SK-N-MC (cell line): ENCODE data around the gene NT5C3A.
"Not testable (repeated sequence)": the region's sequence is repeated elsewhere in the genome, so short reads cannot be mapped to it uniquely, and the experiment has no call there.

ENCODE experiments used
- DNase-seq: peaks from one replicate; pipeline ENCODE4 v3.0.0-alpha.2; 2011; ENCODE audit warnings: low read depth, low spot score
- H3K27ac ChIP-seq: fragments of 200-600 bp; sonication (generic); 2 replicates; pipeline ENCODE4 v1.5.1; 2016; ENCODE audit warnings: mixed run types
- H3K36me3 ChIP-seq: fragments of 200-600 bp; sonication (generic); 2 replicates; pipeline ENCODE4 v1.6.1; 2017; ENCODE audit warnings: antibody characterized with exemption, low read length, mixed read lengths; ENCODE audit not compliant: insufficient read depth
- H3K4me3 ChIP-seq: fragments of 200-600 bp; sonication (generic); 2 replicates; pipeline ENCODE4 v1.5.1; 2016
- H3K9ac ChIP-seq: fragments of 200-600 bp; sonication (generic); 2 replicates; pipeline ENCODE4 v1.8.0; 2017; ENCODE audit warnings: mixed run types, mixed read lengths; ENCODE audit not compliant: insufficient read length
- H3K9me3 ChIP-seq: fragments of 200-600 bp; sonication (generic); 2 replicates; pipeline ENCODE4 v1.6.1; 2017; ENCODE audit warnings: low read depth, mild to moderate bottlenecking, antibody characterized with exemption, low read length, moderate library complexity, mixed read lengths

NT5C3A gene

DNA sequence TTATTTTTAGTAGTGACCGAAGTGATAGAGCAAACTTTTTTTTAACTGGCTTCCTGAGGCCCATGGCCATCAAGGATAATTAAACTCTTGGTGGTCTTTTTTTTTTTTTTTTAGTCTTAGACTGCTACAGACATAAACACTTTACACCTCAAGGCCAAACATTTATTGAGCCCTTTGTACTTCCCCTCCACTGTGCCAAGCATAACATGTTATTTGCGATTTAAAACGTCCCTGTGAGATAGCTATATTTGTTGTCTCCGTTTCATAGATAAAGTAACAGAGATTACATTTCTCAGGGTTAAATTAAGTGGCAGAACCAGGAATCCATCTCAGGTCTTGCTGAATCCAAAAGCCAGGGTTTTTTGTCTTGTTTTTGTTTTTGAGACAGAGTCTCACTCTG is 63.2 kb downstream of the NT5C3A start:
- not testable (repeated sequence) for DNase-seq, H3K4me3 ChIP-seq

DNA sequence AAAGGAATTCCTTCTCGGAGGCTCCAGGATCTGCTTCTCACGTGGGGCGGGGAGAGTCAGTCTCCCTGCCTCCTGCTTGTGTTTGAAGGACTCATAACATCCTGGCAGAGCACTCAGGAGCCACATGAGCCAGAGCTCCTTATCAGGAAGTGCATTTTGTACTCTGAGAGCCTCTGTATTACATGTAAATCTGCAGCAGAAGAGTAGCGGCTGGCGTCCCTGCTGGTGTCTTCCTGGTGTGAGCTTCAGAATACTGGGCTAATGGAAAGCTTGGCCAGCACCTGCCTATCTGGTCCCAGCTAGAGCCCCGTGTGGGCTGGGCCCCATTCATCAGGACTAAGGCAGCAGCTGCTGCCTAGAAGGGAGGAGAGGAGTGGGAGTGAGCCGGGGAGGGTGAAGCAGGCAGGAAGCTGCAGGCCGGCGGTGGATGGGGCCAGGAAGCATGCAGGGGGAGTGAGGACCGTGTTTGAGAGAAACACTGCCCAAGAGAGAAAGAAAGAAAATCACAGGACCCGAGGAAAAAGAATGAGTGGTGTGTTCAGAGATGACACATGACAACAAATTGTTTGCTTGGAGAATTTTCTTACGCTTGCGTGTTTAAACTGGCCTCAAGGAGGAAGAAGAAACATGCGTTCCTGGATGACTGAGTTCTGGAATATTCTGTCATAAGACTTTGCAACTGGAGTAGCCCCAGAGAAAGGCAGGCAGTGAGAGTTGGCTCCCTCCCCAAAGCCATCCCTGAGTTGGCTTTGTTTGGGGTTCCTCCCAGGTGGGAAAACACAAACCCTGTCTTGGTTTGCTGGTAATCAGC is 64.0 kb downstream of the NT5C3A start:
- not testable (repeated sequence) for H3K9me3 ChIP-seq, H3K36me3 ChIP-seq, H3K4me3 ChIP-seq, H3K9ac ChIP-seq, DNase-seq
- H3K27ac ChIP-seq, result peak overlapping the region; percentile 68

More for the DNA sequence above, 63.2 kb downstream of the NT5C3A start:
- not testable (repeated sequence) for H3K36me3 ChIP-seq, H3K27ac ChIP-seq, H3K9ac ChIP-seq, H3K9me3 ChIP-seq

DNA sequence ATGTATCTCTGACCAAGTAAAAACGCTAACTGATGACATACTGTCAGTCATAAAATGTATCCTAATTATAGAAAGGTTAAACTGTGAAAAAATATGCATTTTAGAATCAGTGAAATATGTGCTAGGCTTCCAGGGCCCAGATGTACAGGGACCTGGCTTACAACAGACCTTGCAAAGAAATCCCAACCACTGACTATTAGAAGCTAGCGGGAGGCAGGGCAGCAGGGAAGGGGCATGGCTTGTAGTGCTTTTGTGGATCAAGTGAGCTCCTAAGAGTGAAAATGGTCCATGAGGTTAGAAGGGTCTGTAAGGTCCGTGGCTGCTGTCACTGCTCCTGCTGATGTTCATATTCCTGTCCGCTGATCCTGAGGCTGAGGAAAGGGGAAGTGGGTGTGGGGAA is 64.6 kb downstream of the NT5C3A start:
- H3K27ac ChIP-seq, result peak overlapping the region; percentile 48
- not testable (repeated sequence) for DNase-seq, H3K9ac ChIP-seq, H3K4me3 ChIP-seq, H3K36me3 ChIP-seq, H3K9me3 ChIP-seq

DNA sequence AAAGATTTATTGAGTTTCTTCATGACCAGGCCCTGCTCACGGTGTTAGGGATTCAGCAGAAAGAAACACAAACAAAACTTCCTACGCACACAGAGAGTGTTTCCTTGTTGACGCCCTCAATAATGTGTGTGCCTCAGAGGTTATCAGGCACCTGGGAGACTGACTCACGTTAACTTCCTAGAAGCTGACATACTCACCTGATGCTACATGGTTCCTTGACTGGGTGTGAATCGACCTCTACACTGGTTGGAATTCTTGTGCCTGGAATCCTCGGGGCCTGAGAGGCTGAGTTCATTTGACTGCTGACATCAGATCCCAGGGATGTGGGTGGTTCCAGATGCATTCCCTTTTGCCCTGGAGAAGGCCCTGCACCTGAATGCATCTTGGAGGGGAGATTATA is 69.8 kb downstream of the NT5C3A start:
- not testable (repeated sequence) for H3K9me3 ChIP-seq, H3K27ac ChIP-seq, DNase-seq, H3K9ac ChIP-seq, H3K36me3 ChIP-seq, H3K4me3 ChIP-seq

DNA sequence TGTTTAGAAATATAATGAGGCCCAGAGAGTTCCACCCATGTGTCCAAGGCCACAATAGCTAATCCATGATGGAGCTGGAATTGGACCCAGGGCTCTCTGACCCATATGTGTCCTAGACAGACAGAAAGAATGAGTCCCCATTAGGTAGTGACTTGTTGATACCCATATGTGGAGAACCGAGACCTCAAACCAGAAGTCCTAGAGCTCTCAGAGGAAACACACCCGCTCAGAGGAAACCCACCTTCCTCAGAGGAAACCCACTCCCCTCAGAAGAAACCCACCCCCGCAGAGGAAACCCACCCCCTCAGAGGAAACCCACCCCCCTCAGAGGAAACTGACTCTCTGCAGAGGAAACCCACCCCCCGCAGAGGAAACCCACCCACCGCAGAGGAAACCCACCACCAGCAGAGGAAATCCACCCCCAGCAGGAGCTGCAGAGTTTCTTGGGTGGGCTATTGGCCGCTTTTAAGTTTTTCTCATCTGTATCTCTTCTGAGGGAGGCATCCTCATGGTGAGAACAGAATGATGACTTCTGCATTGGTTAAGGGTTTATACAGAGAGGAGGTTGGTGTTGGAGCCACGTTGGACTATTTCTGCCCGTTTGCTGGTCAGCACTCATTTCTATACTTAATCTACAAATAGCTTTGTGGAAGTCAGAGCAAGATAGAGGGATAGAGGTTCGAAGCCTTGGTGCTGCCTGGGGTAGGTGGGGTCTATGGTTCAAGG is 70.4 kb downstream of the NT5C3A start:
- H3K36me3 ChIP-seq, H3K27ac ChIP-seq, H3K4me3 ChIP-seq, DNase-seq, H3K9ac ChIP-seq, H3K9me3 ChIP-seq: not testable (repeated sequence)

DNA sequence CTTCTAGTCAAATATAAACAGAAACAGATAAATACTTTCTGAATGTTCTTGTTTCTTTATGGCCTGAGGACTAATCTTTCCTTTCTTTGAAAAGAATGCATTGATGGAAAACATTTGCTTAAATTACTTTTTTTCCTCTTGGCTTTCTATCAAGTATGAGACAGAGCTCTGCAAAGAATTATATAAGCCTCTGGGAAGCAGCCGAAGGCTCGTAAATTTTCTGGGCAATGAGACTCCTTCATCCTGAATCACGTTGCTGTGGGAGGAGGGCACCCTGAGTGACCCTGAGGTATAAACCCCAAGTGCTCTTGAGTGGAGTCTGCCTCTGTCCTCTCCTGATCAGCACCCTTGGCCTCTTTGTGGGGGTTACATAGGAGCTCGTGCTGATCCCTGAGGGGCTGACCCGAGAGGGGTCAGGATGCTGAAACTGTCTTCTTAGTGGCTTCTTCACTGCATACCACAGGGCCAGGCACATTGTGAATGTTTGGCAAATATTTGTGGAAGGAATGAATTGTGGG is 71.4 kb downstream of the NT5C3A start:
- not testable (repeated sequence) for DNase-seq, H3K36me3 ChIP-seq, H3K9ac ChIP-seq, H3K9me3 ChIP-seq
- 0 out of 2 replicates have a peak overlapping the region, but pooled peaks have one; percentile 22 for H3K4me3 ChIP-seq
- H3K27ac ChIP-seq, result peak overlapping the region; percentile 79; the same call in 1 of the 2 replicates

DNA sequence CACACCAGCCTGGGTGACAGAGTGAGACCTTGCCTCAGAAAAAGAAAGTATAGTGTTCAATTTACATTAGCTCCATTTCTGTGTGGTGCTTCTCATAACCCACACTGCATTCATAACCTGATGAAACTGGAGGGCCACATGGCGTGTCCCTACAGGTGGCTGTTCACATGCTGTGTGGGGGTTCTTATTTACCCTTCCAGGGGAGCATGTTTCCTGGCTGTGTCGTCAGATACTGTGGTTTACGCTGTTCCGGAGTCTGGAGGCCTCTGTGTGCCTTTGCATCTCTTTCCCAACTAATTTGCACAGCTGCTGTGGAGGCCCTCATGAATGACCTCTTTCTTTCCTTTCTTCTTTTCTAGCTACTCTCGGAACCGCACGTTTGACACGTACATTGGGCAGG is 74.4 kb downstream of the NT5C3A start:
- not testable (repeated sequence) for H3K36me3 ChIP-seq, H3K27ac ChIP-seq, DNase-seq, H3K4me3 ChIP-seq, H3K9me3 ChIP-seq, H3K9ac ChIP-seq

DNA sequence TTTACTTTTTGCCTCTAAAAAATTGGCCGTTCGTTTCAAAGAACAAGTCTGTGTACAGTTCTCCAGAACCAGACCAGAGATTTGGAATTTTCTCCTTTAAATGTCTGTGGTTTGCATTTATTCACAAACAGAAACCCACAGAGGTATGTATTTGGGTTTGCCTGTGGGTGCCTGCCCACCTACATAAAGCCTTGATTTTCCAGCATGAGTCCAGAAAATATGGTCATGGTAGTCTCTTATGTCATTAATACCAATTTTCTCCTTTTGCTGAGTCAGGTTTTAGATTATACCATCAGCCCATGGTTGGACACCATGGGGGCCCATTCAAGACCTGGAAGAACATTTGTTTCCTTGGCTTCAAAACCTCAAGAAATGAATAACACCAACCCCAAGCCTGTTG is 82.7 kb downstream of the NT5C3A start:
- not testable (repeated sequence) for H3K9me3 ChIP-seq, H3K27ac ChIP-seq, H3K36me3 ChIP-seq, H3K4me3 ChIP-seq, H3K9ac ChIP-seq, DNase-seq

DNA sequence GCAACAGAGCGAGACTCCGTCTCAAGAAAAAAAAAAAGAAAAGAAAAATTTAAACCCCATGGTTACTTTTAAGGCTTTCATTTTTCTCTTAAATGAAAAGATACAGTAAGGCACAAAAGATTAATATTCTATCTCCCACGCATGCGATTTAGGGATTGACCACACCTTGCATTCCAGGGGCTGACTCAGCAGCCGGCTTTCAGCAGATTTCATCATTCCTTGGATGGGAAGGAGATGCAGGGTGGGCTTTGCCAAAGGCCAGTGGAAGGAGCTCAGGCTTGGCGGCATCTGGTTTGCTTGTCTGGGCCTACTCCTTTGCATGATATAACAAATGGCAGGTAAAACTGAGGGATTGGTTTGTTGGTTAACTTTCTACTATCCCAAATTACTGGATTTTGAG is 83.3 kb downstream of the NT5C3A start:
- H3K4me3 ChIP-seq, H3K9me3 ChIP-seq, H3K9ac ChIP-seq, H3K27ac ChIP-seq, H3K36me3 ChIP-seq, DNase-seq: not testable (repeated sequence)

DNA sequence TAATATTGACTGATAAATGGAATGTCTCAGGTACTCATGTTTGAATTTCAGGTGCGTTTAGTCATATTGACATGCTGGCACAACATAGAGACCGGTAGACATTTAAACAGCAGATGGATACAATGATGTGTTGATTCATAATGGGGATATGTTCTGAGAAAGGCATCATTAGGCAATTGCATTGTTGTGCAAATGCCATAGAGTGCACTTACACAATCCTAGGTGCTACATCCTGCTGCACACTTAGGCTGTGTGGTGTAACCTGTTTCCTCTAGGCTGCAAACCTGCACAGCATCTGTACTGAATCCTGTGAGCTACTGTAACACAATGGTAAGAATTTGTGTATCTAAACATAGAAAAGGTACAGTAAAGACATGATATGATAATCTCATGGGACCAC is 85.4 kb downstream of the NT5C3A start:
- not testable (repeated sequence) for H3K27ac ChIP-seq, DNase-seq, H3K4me3 ChIP-seq, H3K9ac ChIP-seq, H3K9me3 ChIP-seq, H3K36me3 ChIP-seq

DNA sequence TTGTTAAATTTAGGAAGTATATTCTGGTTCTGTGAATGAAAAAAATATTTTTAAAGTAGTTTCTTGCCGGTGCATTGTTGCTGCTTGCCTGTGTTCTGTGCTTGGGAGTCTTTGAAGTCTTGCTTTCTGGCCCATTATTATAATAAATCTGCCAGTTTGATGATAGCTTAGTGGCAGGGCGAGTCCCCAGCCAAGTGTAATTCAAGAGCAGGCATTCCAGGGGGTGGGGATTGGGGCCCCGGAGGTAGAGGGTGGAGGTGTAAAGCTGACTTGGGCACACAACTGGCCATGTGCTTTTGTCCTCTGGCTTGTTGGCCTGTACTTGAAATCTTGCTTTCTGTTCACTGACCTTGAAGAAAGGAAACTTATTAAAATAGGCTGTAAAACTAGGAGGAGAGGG is 90.6 kb downstream of the NT5C3A start:
- H3K36me3 ChIP-seq, H3K4me3 ChIP-seq, DNase-seq, H3K9ac ChIP-seq, H3K27ac ChIP-seq, H3K9me3 ChIP-seq: not testable (repeated sequence)

DNA sequence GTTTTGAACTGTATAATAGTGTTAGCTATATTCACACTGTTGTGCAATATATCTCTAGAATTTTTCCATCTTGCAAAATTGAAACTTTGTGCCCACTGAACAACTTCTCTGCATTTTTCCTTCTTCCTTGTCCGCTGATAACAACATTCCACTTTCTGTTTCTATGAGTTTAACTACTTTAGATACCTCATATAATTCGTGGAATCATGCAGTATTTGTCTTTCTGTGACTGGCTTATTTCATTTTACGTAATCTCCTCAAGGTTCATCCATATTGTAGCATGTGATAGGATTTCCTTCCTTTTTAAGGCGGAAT is 95.4 kb downstream of the NT5C3A start:
- H3K4me3 ChIP-seq, H3K36me3 ChIP-seq, H3K9me3 ChIP-seq, H3K27ac ChIP-seq, H3K9ac ChIP-seq, DNase-seq: not testable (repeated sequence)

DNA sequence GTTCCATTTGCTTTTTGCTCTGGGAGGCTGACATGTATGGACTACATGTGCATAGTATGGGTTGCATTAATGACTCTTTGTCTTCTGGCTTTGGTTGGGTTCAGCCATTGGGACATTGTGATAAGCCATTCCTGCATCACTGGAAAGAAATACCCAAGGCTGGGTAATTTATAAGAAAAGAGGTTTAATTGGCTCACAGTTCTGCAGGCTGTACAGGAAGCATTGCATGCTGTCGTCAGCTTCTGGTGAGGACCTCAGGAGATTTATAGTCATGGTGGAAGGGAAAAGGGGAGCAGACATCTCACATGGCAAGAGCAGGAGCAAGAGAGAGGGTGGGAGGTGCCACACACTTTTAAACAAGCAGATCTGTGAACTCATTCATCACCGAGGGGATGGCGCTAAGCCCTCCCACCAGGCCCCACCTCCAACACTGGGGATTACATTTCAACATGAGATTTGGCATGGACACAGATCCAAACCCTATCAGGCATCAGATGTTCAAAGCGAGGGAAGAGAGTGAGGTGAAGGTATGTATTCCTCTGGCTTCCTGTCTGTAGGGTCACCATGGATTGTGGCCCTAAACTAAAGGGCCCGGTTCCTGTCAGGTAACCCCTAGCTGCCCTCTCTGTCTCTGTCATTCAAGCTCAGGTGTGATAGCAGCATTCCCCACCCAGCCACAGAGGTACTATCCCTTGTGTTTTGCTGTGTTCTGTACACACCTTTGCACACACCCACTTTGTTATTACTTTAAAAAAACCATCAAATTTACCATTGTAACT is 95.9 kb downstream of the NT5C3A start:
- DNase-seq, H3K36me3 ChIP-seq, H3K9ac ChIP-seq, H3K9me3 ChIP-seq, H3K27ac ChIP-seq, H3K4me3 ChIP-seq: not testable (repeated sequence)

DNA sequence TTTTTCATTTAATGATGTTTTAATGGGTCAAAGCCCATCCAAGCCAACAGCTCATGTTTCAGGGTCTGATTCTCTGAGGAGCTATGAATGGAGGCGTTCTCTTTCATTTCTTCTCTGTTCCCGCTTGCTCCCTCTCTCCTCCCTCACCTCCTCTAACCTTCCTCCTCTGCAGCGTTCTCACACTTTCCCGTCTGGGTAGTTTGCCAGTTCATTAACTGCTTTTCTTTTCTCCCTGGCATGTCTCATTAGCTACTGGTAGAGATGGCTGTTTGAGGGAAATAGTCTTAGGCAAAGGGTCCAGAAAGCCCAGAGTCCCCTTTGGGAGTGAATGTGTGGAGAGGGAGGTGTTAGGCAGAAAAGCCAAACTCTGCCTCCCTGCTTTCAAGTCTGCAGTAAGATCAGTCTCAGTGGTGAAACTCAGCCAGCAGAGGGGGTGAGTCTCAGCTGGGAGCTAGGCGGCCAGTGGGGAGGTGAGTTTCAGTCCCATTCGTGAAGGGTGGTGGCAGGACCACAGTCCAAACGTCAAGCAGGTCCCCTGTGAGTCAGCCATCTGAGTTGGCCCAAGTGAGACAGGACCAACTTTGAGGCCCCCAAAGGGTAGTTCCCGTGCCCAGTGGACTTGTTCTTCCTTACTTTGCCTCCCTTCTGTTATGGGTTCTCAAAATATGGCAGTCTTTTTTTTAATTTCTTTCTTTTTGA is 98.0 kb downstream of the NT5C3A start:
- H3K9me3 ChIP-seq, H3K27ac ChIP-seq, H3K36me3 ChIP-seq, H3K9ac ChIP-seq, DNase-seq: not testable (repeated sequence)
- peak overlapping the region; percentile 68 for H3K4me3 ChIP-seq
